ENCODE measurements around the gene PCDHB16.
"Not testable (repeated sequence)": the region's sequence is repeated elsewhere in the genome, so short reads cannot be mapped to it uniquely, and the experiment has no call there.

PCDHB16 gene

DNA sequence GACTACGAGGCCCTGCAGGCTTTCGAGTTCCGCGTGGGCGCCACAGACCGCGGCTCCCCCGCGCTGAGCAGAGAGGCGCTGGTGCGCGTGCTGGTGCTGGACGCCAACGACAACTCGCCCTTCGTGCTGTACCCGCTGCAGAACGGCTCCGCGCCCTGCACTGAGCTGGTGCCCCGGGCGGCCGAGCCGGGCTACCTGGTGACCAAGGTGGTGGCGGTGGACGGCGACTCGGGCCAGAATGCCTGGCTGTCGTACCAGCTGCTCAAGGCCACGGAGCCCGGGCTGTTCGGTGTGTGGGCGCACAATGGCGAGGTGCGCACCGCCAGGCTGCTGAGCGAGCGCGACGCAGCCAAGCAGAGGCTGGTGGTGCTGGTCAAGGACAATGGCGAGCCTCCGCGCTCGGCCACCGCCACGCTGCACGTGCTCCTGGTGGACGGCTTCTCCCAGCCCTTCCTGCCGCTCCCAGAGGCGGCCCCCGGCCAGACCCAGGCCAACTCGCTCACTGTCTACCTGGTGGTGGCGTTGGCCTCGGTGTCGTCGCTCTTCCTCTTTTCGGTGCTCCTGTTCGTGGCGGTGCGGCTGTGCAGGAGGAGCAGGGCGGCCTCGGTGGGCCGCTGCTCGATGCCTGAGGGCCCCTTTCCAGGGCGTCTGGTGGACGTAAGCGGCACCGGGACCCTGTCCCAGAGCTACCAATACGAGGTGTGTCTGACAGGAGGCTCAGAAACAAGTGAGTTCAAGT is 2.1 kb downstream of the PCDHB16 start:
- DNase-seq: not testable (repeated sequence)

DNA sequence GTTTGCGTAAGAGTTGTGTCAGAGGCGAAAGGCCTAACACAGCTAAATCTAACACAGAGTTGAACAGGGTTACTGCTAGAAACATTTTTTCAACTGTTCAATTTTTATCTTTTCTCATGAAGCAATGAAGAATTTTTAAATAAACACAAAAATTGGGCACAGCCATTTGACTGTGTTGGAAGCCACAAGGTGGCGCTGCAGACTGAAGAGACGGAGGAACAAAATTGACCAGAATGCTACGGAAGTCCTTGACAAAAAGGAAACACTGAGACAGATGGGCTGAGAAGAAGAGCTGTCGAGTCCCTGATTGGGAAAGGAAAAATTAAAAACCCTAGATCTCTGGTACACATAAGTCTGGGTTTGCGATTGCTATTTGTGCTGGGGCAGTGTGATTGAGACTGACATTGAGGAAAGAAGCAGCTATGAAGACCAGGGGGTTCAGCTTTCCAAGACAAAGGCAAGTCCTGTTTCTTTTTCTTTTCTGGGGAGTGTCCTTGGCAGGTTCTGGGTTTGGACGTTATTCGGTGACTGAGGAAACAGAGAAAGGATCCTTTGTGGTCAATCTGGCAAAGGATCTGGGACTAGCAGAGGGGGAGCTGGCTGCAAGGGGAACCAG is 4.8 kb downstream of the PCDHB16 start, which contains the start of gene PCDHB9:
Gene PCDHB9 (plus strand): TSS at position 265 of the 616 bp plus-strand sequence. CDS start 158 bp downstream, at position 423.
- DNase-seq: no peak

DNA sequence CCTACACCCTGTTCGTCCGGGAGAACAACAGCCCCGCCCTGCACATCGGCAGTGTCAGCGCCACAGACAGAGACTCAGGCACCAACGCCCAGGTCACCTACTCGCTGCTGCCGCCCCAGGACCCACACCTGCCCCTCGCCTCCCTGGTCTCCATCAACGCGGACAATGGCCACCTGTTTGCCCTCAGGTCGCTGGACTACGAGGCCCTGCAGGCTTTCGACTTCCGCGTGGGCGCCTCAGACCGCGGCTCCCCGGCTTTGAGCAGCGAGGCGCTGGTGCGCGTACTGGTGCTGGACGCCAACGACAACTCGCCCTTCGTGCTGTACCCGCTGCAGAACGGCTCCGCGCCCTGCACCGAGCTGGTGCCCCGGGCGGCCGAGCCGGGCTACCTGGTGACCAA is 6.5 kb downstream of the PCDHB16 start:
- DNase-seq: not testable (repeated sequence)

DNA sequence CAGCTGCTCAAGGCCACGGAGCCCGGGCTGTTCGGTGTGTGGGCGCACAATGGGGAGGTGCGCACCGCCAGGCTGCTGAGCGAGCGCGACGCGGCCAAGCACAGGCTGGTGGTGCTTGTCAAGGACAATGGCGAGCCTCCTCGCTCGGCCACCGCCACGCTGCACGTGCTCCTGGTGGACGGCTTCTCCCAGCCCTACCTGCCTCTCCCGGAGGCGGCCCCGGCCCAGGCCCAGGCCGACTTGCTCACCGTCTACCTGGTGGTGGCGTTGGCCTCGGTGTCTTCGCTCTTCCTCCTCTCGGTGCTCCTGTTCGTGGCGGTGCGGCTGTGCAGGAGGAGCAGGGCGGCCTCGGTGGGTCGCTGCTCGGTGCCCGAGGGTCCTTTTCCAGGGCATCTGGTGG is 6.9 kb downstream of the PCDHB16 start:
- DNase-seq: not testable (repeated sequence)

DNA sequence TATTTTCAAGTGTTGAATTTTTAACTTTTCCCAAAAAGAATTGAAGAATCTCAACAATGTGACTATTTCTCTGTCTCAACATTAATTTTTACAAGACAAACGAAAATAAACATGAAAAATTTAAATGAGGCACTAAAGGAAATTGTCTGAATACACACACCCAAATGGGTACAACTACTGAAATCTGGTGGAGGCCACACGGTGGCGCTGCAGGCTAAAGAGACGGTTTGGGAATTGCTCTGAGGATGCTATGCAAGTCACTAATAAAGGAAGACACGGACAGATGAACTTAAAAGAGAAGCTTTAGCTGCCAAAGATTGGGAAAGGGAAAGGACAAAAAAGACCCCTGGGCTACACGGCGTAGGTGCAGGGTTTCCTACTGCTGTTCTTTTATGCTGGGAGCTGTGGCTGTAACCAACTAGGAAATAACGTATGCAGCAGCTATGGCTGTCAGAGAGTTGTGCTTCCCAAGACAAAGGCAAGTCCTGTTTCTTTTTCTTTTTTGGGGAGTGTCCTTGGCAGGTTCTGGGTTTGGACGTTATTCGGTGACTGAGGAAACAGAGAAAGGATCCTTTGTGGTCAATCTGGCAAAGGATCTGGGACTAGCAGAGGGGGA is 10.0 kb downstream of the PCDHB16 start, which contains the start of gene PCDHB10:
Gene PCDHB10 (plus strand): TSS at position 244 of the 616 bp plus-strand sequence. CDS start 200 bp downstream, at position 444.
- no peak for DNase-seq

DNA sequence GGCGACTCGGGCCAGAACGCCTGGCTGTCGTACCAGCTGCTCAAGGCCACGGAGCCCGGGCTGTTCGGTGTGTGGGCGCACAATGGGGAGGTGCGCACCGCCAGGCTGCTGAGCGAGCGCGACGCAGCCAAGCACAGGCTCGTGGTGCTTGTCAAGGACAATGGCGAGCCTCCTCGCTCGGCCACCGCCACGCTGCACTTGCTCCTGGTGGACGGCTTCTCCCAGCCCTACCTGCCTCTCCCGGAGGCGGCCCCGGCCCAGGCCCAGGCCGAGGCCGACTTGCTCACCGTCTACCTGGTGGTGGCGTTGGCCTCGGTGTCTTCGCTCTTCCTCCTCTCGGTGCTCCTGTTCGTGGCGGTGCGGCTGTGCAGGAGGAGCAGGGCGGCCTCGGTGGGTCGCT is 12.1 kb downstream of the PCDHB16 start:
- DNase-seq: not testable (repeated sequence)

DNA sequence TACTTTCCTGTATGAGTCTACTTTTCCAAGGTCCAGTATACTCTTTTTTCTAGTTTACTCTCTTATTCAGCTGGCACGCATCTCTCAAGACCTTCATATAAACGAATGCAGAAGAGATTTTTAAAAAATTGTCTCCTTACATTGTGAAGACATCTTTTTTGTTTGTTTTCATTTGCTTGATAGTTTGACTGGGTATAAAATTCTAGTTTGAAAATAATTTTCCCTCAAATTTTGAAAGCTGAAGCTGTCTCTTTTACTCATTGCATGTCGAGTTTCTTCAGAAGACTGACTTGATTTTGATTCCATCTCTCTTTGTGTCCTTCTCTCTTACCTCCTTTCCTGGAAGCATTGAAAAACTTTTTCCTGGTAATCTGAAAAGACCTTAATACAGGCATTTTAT is 14.2 kb downstream of the PCDHB16 start:
- no peak for DNase-seq

DNA sequence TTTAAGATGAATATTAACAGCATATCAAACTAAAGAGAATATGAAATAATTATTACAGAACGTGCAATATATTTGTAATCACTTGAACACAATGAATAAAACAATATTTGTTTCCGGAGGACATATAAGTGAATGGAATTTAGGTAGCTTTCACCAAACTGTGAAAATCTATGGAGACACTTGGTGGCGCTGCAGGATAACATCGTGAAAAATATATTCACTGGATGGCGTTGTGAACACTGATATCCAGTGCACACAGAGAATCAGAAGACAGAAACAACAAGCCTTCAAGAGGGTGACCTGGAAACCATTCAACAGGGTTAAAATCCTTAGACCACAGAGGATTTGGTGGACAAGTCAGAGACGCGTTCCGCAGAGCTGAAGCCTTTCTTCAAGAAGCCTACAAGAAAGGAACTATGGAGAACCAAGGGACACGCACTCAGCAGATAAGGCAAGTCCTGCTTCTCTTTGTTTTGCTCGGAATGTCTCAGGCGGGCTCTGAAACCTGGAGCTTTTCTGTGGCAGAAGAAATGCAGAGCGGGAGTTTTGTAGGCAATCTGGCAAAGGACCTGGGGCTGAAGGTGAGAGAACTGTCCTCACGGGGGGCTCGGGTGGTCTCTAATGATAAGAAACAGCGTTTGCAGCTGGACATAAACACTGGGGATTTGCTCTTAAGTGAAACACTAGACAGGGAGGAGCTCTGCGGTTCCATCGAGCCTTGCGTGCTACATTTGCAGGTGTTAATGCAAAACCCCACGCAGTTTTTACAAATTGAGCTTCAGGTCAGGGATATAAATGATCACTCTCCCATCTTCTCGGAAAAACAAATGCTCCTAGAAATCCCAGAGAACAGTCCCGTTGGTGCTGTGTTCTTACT is 17.4 kb downstream of the PCDHB16 start, which contains the start of gene PCDHB11:
Gene PCDHB11 (plus strand): TSS at position 269 of the 877 bp plus-strand sequence. CDS start 148 bp downstream, at position 417.
- DNase-seq: no peak

DNA sequence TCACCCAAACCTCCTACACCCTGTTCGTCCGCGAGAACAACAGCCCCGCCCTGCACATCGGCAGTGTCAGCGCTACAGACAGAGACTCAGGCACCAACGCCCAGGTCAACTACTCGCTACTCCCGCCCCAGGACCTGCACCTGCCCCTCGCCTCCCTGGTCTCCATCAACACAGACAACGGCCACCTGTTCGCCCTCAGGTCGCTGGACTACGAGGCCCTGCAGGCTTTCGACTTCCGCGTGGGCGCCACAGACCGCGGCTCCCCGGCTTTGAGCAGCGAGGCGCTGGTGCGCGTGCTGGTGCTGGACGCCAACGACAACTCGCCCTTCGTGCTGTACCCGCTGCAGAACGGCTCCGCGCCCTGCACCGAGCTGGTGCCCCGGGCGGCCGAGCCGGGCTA is 18.9 kb downstream of the PCDHB16 start:
- DNase-seq: not testable (repeated sequence)

DNA sequence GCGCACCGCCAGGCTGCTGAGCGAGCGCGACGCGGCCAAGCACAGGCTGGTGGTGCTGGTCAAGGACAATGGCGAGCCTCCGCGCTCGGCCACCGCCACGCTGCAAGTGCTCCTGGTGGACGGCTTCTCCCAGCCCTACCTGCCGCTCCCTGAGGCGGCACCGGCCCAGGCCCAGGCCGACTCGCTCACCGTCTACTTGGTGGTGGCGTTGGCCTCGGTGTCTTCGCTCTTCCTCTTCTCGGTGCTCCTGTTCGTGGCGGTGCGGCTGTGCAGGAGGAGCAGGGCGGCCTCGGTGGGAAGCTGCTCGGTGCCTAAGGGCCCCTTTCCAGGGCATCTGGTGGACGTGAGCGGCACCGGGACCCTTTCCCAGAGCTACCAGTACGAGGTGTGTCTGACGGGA is 19.5 kb downstream of the PCDHB16 start:
- DNase-seq: not testable (repeated sequence)

DNA sequence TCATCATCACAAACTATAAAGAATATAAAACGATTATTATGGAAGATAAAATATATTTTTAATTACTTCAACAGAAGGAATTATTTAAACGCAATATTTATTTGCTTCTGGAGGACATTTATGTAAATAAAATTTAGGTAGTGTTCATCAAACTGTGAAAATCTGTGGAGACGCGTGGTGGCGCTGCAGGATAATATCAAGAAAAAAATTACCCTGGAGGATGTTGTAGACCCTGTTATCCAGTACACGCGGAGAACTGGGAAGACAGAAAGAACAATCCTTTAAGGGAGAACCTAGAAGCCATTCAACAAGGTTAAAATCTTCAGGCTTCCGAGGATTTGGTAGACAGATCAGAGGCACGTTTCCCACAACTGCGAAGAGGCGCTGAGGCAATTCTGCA is 26.3 kb downstream of the PCDHB16 start, which contains the start of gene PCDHB12:
Gene PCDHB12 (plus strand): TSS at position 242 of the 400 bp plus-strand sequence. CDS start 189 bp downstream, outside the sequence.
- no peak for DNase-seq

DNA sequence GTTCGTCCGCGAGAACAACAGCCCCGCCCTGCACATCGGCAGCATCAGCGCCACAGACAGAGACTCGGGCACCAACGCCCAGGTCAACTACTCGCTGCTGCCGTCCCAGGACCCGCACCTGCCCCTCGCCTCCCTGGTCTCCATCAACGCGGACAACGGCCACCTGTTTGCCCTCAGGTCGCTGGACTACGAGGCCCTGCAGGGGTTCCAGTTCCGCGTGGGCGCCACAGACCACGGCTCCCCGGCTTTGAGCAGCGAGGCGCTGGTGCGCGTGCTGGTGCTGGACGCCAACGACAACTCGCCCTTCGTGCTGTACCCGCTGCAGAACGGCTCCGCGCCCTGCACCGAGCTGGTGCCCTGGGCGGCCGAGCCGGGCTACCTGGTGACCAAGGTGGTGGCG is 28.1 kb downstream of the PCDHB16 start:
- not testable (repeated sequence) for DNase-seq

DNA sequence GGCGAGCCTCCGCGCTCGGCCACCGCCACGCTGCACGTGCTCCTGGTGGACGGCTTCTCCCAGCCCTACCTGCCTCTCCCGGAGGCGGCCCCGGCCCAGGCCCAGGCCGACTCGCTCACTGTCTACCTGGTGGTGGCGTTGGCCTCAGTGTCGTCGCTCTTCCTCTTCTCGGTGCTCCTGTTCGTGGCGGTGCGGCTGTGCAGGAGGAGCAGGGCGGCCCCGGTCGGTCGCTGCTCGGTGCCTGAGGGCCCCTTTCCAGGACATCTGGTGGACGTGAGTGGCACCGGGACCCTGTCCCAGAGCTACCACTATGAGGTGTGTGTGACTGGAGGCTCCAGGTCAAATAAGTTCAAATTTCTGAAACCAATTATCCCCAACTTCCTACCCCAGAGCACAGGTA is 28.7 kb downstream of the PCDHB16 start:
- not testable (repeated sequence) for DNase-seq

DNA sequence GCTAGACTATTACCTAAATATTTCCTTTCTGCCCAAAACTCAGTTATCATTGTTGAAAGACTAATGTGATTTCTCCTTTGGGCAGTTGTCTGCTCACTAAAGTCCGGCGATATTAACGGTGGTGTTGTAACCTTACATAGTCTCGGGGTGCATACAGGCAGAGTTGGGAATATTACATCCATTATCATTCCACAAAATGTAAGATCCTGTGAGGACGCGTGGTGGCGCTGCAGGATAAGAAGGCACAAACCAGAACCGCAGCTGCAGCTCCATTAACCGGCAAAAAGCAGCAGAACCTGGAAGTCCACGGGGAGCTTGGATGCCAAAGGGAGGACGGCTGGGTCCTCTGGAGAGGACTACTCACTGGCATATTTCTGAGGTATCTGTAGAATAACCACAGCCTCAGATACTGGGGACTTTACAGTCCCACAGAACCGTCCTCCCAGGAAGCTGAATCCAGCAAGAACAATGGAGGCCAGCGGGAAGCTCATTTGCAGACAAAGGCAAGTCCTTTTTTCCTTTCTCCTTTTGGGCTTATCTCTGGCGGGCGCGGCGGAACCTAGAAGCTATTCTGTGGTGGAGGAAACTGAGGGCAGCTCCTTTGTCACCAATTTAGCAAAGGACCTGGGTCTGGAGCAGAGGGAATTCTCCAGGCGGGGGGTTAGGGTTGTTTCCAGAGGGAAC is 31.6 kb downstream of the PCDHB16 start, which contains the start of gene PCDHB13:
Gene PCDHB13 (plus strand): TSS at position 264 of the 684 bp plus-strand sequence. CDS start 205 bp downstream, at position 469.
- DNase-seq: not testable (repeated sequence)

DNA sequence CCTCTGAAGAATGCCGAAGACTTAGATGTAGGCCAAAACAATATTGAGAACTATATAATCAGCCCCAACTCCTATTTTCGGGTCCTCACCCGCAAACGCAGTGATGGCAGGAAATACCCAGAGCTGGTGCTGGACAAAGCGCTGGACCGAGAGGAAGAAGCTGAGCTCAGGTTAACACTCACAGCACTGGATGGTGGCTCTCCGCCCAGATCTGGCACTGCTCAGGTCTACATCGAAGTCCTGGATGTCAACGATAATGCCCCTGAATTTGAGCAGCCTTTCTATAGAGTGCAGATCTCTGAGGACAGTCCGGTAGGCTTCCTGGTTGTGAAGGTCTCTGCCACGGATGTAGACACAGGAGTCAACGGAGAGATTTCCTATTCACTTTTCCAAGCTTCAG is 32.4 kb downstream of the PCDHB16 start:
- DNase-seq: not testable (repeated sequence)

DNA sequence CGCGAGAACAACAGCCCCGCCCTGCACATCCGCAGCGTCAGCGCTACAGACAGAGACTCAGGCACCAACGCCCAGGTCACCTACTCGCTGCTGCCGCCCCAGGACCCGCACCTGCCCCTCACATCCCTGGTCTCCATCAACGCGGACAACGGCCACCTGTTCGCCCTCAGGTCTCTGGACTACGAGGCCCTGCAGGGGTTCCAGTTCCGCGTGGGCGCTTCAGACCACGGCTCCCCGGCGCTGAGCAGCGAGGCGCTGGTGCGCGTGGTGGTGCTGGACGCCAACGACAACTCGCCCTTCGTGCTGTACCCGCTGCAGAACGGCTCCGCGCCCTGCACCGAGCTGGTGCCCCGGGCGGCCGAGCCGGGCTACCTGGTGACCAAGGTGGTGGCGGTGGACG is 33.3 kb downstream of the PCDHB16 start:
- DNase-seq: not testable (repeated sequence)

DNA sequence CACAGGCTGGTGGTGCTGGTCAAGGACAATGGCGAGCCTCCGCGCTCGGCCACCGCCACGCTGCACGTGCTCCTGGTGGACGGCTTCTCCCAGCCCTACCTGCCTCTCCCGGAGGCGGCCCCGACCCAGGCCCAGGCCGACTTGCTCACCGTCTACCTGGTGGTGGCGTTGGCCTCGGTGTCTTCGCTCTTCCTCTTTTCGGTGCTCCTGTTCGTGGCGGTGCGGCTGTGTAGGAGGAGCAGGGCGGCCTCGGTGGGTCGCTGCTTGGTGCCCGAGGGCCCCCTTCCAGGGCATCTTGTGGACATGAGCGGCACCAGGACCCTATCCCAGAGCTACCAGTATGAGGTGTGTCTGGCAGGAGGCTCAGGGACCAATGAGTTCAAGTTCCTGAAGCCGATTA is 33.8 kb downstream of the PCDHB16 start:
- DNase-seq: not testable (repeated sequence)

DNA sequence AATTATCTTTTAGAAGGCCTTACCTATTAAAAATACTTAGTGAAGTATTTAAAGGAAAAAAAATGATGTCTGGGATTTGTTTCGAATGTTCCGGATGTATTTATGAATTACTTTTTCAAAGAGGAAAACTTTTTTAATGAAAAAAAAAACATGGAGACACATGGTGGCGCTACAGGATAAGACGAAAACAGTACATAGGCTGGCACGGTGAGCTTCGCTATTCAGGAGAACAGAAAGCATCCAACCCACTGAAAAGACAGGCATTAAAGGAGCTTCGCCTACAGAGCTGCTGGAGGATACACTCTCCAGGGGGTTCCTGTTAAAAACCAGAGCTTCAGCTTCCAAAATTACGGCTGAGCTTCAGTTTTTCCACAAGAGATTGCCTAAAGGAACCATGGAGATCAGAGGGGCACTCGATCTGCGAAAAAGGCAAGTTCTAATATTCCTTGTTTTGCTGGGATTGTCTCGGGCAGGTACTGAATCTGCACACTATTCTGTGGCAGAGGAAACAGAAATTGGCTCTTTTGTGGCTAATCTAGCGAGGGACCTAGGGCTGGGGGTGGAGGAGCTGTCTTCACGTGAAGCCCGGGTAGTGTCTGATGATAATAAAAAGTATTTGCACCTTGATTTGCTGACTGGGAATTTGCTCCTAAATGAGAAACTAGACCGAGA is 41.1 kb downstream of the PCDHB16 start, which contains the start of gene PCDHB14:
Gene PCDHB14 (plus strand): TSS at position 232 of the 672 bp plus-strand sequence. CDS start 163 bp downstream, at position 395.
- no peak for DNase-seq

DNA sequence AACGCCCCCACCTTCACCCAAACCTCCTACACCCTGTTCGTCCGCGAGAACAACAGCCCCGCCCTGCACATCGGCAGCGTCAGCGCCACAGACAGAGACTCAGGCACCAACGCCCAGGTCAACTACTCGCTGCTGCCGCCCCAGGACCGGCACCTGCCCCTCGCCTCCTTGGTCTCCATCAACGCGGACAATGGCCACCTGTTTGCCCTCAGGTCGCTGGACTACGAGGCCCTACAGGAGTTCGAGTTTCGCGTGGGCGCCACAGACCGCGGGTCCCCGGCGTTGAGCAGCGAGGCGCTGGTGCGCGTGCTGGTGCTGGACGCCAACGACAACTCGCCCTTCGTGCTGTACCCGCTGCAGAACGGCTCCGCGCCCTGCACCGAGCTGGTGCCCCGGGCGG is 42.7 kb downstream of the PCDHB16 start:
- DNase-seq: not testable (repeated sequence)

DNA sequence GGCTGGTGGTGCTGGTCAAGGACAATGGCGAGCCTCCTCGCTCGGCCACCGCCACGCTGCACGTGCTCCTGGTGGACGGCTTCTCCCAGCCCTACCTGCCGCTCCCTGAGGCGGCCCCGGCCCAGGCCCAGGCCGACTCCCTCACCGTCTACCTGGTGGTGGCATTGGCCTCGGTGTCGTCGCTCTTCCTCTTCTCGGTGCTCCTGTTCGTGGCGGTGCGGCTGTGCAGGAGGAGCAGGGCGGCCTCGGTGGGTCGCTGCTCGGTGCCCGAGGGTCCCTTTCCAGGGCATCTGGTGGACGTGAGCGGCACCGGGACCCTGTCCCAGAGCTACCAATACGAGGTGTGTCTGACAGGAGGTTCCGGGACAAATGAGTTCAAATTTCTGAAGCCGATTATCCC is 43.2 kb downstream of the PCDHB16 start:
- not testable (repeated sequence) for DNase-seq
